ENCODE results near the gene SYS1. TPM values are rescaled to one million over a fixed set of nuclear protein-coding genes. Genes with fewer than 3 reads are reported as not detected.

The SYS1 gene
- total and polyA plus RNA-seq, 12 donors = 16.0 to 83.2 (median 32.9) TPM

GRCh38 chr20:45399018-45399417 is 36.1 kb downstream of the SYS1 start:
- H3K9me3 ChIP-seq (replicated peaks in 1 of 3) = peaks cover 0 to 9% (median 0%) of the 10 kb centered on the region in 3 donors
- H3K27me3 ChIP-seq = no peaks in the 10 kb centered on the region
- no peak overlapping the region for H3K27ac ChIP-seq
- H3K4me1 ChIP-seq (replicated peaks in 1 of 2) = no peaks in the 10 kb centered on the region
- intact Hi-C loops (cut with DNase I) = no loop called here
- no peak for DNase-seq
- WGBS, 4 donors = 94 to 100% (median 96%) methylated on average over 1 of the region's 1 CpG
- TF ChIP-seq POLR2A (IDR thresholded peaks at IDR 0.05) (no peak), CTCF (IDR thresholded peaks at IDR 0.05) (no peak)
- H3K4me3 ChIP-seq = no peak overlapping the region
- no peaks in the 10 kb centered on the region for H3K36me3 ChIP-seq (replicated peaks in 1 of 2)

GRCh38 chr20:45400346-45401031 is 37.5 kb downstream of the SYS1 start:
- Histone ChIP-seq H3K9me3 (replicated peaks in 1 of 3) (peaks cover 0 to 9% (median 0%) of the 10 kb centered on the region in 3 donors), H3K36me3 (replicated peaks in 1 of 2) (no peaks in the 10 kb centered on the region), H3K27ac (no peak overlapping the region), H3K4me3 (no peak overlapping the region), H3K4me1 (replicated peaks in 1 of 2) (peaks cover 1 to 2% of the 10 kb centered on the region in 2 donors), H3K27me3 (no peaks in the 10 kb centered on the region)
- DNase-seq = no peak
- WGBS, 4 donors = 94 to 100% (median 96%) methylated on average over 2 to 6 of the region's 6 CpGs
- intact Hi-C loops (cut with DNase I) = no loop called here
- no peak for TF ChIP-seq POLR2A (IDR thresholded peaks at IDR 0.05)

- Histone ChIP-seq H3K4me1 (replicated peaks in 1 of 2) (peaks cover 6 to 15% of the 10 kb centered on the region in 2 donors), H3K27ac (no peak overlapping the region), H3K36me3 (replicated peaks in 1 of 2) (no peaks in the 10 kb centered on the region), H3K27me3 (no peaks in the 10 kb centered on the region), H3K9me3 (replicated peaks in 1 of 3) (peaks cover 0 to 9% (median 0%) of the 10 kb centered on the region in 3 donors), H3K4me3 (no peak overlapping the region)
- DNase-seq = no peak
- WGBS, 4 donors = 73 to 90% (median 86%) methylated on average over 1 of the region's 1 CpG
- TF ChIP-seq CTCF (IDR thresholded peaks at IDR 0.05) (no peak), POLR2A (IDR thresholded peaks at IDR 0.05) (no peak)
- intact Hi-C loops (cut with DNase I) = no loop called here
Measured at GRCh38 chr20:45402946-45403345, 40.0 kb downstream of the SYS1 start.

GRCh38 chr20:45404438-45404837 is 41.5 kb downstream of the SYS1 start:
- Histone ChIP-seq H3K4me1 (replicated peaks in 1 of 2) (peaks cover 6 to 20% of the 10 kb centered on the region in 2 donors), H3K27ac (no peak overlapping the region), H3K36me3 (replicated peaks in 1 of 2) (no peaks in the 10 kb centered on the region), H3K9me3 (replicated peaks in 1 of 3) (peaks cover 0 to 9% (median 0%) of the 10 kb centered on the region in 3 donors), H3K27me3 (no peaks in the 10 kb centered on the region), H3K4me3 (no peak overlapping the region)
- intact Hi-C loops (cut with DNase I) = no loop called here
- TF ChIP-seq POLR2A (IDR thresholded peaks at IDR 0.05) (no peak), CTCF (IDR thresholded peaks at IDR 0.05) (no peak)
- 80 to 92% (median 91%) methylated on average over 1 of the region's 1 CpG for whole genome bisulfite sequencing, 4 donors
- no peak for DNase-seq

Measured in adrenal gland (tissue), 12 donors.